Effector CD4-positive, alpha-beta T cell (primary cell): ENCODE results near the gene LCE2B. TPM values are rescaled to one million over a fixed set of nuclear protein-coding genes. Genes with fewer than 3 reads are reported as not detected.
"Not testable (repeated sequence)": the region's sequence is repeated elsewhere in the genome, so short reads cannot be mapped to it uniquely, and the experiment has no call there.

Source experiments
- DNase-seq: peaks from one replicate; pipeline ENCODE4 v3.0.0-alpha.2; 2020
- total RNA-seq: gene quantifications from one replicate; lab custom pipeline; 2026; lab: John Stamatoyannopoulos, UW

Gene LCE2B, protein sequence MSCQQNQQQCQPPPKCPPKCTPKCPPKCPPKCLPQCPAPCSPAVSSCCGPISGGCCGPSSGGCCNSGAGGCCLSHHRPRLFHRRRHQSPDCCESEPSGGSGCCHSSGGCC
- total RNA-seq = not detected

DNA sequence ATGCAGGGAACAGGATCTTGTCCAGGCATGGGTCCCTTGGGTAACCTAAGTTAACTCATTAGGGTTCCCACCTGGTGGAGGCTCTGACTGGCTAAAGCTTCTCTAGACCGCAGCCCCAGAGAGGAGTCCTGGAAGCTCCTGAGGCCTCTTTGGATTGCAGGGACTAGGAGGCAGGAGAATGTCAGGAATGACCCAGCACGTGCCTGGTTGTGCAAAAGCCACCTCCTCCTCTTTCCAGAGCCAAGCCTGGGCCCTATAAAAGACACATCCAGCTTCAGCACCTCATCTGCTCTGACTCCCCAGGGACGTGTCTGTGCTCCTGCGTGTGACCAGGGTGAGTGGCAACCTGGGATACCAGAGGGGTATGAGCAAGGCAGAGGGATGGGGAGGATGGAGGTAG, at the start of gene LCE2B:
TSS of gene LCE2B (plus strand) at position 301 of the 400 bp plus-strand sequence. CDS start 721 bp downstream, outside the sequence.
- DNase-seq = not testable (repeated sequence)

DNA sequence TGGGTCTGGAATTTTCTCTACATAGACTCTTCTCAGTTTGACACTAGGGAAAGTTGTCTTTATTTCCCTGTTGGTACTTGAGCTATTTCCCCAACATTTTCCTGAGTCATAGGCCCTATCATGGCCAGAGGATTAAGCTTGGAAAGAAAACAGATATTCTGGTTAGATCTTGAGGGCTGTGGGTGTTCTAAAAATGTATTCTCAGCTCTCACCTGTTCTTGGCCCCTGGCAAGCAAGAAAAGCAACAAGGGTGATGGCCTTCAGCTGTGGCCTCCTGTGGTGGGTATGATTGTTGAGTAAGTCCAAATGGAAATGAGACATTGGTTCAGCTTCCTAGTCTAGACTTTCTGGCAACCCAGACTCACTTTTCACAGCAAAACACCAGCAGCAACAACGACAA, 45.6 kb upstream of the LCE2B start:
- DNase-seq = no peak

DNA sequence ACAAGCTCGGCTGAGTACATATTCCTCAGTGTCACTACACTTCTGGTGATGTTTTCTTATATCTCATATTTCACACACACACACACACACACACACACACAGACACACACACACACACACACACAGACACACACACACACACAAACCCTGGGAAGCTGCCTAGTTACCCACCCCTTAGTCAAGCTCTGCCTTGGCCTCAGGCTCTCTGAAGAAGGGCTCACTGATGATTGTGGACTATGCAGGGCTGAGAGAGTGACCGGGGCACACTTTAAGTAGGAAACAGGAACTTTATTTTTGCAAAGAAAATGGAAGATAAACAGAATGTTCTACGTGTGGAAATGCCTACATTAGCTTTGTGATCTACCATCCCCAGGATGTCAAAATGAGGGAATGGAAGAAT, 42.0 kb upstream of the LCE2B start:
- no peak for DNase-seq

DNA sequence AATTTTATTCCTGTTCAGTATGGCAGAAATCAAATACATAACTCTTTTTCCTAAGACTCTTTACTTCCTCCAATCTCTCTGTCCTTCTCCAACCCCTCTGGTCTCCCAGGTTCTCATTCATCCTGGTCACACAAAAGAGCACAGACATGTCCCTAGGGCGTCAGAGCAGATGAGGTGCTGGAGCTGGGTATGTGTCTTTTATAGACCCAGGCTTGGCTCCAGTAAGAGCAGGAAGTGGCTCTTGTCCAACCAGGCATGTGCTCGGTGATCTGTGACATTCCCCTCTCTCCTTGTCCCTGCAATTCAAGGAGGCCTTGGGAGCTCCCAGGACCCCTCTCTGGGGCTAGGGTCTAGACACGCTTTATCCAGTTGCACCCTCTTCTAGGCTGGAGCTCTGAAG, 40.8 kb upstream of the LCE2B start:
- no peak for DNase-seq

DNA sequence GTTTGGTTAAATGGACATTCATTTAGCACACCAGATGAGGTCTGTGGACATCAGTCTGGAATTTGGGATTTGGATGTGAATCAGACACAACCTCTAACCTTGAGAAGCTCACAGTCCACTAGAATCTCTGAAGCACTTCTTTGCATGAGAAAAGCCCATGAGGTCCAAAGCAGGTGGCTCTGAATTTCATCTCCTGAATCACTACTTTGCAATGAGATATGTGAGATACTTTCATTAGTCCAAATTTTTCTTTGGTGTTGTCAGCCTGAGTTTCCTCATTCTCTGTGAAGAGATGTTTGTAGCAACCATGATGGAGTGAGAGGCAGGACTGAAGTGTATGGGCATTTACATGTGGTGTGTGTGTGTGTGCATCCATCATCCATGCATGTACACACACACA, 39.3 kb upstream of the LCE2B start:
- DNase-seq = no peak

DNA sequence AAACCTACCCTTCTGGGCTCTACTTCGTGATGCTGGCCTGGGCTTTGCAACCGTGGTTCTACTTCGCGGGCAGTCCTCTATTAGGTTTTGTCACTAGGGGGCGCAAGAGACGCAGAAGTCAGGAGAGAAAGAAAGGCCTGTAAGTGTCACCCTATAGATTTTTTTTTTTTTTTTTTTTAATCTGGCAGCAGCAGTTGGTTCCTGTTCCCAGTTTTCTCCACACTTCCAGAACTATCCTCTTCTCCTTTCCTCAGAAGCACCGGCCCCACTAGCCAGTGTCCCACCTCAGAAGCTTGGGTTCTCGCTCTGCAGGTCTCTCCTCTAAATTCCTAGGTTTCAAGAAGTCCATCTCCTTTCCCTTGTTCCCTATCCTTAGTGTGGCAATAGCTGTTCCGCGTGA, 31.8 kb upstream of the LCE2B start:
- DNase-seq = peak; percentile 20

DNA sequence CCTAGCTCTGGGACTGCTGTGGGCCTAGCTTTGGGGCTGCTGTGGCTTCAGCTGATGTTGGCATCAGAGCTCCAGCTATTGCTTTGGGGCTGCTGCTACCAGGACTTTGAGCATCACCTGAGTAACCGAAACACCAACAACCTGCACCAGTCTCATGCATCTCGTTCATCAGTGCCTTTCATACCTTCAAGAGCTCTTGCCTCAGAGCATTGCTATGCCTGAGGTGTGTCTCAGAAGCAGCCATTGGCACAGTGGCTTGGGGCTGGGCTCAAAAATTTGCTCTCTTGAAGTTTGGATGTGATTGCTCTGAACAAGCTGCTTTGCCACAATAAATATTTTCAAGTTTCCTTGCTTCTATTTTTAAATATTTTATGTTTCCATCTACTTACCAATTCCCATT, 29.5 kb upstream of the LCE2B start:
- no peak for DNase-seq

DNA sequence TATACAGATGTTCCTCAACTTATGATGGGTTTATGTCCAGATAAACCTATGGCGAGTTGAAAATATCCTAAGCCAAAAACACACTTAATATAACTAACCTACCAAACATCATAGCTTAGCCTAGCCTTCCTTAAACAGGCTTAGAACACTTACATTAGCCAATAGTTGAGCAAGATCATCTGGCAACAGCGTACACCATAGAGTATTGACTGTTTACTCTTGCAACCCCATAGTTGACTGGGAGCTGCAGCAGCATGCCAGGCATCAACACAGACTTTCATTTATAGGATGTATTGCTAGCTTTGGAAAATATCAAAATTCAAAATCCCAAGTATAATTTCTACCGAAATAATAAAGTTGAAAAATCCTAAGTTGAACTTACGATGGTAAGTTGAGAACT, 28.2 kb upstream of the LCE2B start:
- no peak for DNase-seq

DNA sequence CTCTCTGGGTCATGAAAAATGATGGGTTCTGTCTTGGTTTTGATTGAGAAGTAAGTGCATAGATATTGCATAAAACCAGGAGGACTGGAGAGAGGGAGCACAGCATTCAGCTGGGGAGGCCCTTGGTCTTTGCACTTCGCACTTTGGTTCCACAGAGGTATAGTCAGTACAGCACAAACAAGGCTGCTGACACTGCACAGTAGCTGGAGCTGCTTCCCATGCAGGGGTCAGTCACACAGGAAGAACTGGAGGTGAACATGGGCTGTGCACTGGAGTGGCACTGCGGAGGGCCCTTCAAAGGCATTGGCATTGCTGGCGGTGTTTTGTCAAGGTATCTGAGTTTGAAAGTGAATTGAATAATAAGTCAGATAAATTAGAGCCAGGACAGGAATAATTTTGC, 27.3 kb upstream of the LCE2B start:
- DNase-seq = no peak

DNA sequence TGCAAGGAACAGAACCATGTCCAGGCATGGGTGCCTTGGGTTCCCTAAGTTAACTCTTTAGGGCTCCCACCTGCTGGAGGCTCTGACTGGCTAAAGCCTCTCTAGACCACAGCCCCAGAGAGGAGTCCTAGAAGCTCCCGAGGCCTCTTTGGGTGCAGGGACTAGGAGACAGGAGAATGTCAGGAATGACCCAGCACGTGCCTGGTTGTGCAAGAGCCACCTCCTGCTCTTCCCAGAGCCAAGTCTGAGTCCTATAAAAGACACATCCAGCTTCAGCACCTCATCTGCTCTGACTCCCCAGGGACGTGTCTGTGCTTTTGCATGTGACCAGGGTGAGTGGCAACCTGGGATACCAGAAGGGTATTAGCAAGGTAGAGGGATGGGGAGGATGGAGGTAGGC, 22.8 kb upstream of the LCE2B start, which contains the start of gene LCE2D:
TSS of gene LCE2D (plus strand) at position 283 of the 400 bp plus-strand sequence. CDS start 726 bp downstream, outside the sequence.
- DNase-seq = no peak

DNA sequence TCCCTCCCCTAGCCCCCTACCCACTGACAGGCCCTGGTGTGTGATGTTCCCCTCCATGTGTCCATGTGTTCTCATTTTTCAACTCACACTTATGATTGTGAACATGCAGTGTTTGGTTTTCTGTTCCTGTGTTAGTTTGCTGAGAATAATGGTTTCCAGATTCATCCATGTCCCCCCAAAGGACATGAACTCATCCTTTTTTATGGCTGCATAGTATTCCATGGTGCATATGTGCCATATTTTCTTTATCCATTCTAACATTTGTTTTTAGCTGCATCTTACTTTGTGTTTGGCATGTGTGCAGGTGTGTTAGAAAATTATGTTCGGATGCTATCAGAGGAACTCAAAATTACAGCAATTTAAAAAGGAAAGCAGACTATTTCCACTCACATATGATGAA, 19.8 kb upstream of the LCE2B start:
- not testable (repeated sequence) for DNase-seq

DNA sequence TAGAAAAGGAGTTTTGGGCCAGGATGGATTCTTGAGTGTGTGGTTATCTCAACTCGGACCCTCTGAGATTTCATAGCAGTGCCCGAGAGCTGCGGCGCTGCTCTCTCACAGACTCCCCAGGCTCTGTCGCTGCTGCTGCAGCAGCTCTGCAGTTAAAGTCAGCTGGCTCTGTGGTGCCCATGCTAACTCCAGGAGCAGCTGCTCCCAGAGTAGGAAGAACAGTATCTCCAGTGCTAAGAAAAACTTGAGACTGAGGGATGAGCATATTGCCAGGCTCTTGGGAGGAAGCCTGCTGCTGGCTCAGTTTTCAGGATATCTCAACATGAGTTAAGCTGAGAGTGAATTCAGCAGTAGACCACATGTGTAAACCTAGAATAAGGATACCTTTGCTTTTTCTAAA, 18.3 kb upstream of the LCE2B start:
- DNase-seq = no peak

DNA sequence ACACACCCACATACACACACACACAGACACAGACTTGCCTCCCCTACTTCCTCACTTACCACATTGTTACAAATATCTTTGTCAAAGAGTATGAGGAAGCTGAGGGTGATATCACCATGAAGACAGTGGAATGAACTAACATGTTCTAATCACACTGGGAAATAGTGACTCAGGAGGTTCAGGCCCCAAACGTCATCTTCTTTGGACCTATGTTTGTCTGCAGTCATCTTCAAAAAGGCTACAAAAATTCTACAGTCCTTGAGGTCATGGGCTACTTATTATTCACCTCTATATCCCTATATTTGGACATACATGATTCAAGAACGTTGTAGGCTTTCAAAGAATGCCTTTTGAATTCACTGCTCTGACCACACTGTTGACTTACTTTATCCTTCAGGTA, 12.9 kb upstream of the LCE2B start:
- no peak for DNase-seq

DNA sequence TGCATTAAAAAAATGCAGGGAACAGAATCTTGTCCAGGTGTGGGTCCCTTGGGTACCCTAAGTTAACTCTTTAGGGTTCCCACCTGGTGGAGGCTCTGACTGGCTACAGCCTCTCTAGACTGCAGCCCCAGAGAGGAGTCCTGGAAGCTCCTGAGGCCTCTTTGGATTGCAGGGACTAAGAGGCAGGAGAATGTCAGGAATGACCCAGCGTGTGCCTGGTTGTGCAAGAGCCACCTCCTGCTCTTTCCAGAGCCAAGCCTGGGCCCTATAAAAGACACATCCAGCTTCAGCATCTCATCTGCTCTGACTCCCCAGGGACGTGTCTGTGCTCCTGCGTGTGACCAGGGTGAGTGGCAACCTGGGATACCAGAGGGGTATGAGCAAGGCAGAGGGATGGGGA, 10.9 kb upstream of the LCE2B start, which contains the start of gene LCE2C:
TSS of gene LCE2C (plus strand) at position 297 of the 400 bp plus-strand sequence. CDS start 737 bp downstream, outside the sequence.
- DNase-seq = not testable (repeated sequence)

DNA sequence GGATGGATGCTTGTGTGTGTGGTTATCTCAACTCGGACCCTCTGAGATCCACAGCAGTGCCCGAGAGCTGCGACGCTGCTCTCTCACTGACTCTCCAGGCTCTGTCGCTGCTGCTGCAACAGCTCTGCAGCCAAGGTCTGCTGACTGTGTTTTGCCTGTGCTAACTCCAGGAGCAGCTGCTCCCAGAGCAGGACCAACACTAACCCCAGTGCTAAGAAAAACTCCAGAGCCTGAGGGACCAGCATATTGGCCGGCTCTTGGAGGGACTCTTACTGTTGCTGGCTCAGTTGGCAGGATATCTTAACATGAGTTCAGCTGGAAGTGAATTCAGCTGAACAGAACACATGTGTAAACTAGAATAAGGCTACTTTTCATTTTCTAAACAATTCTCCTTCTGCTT, 6.5 kb upstream of the LCE2B start:
- no peak for DNase-seq

DNA sequence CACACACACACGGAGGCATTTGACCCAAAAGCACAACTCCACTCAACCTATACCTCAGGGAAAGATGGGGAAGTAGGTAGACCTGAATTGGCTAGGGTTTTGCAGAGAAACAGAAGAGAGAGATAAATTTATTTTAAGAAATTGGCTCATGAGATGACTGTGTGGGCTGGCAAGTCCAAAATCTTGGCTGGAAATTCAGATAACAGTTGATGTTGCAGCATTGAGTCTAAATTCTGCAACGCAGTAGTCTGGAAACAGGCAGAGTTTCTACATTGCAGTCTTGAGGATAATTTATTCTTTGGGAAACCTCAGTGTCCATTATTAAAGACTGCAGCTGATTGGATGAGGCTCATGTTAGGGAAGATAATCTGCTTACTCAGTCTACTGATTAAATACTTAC, 4.3 kb upstream of the LCE2B start:
- no peak for DNase-seq

DNA sequence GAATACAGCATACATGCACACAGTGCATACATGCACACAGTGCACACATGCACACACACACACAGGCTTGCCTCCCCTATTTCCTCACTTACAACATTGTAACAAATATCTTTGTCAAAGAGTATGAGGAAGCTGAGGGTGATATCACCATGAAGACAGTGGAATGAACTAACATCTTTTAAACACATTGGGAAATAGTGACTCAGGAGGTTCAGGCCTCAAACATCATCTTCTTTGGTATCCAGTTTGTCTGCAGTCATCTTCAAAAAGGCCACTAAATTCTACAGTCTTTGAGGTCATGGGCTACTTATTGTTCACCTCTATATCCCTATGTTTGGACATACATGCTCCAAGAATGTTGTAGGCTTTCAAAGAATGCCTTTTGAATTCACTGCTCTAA, 2.1 kb upstream of the LCE2B start:
- DNase-seq = no peak

DNA sequence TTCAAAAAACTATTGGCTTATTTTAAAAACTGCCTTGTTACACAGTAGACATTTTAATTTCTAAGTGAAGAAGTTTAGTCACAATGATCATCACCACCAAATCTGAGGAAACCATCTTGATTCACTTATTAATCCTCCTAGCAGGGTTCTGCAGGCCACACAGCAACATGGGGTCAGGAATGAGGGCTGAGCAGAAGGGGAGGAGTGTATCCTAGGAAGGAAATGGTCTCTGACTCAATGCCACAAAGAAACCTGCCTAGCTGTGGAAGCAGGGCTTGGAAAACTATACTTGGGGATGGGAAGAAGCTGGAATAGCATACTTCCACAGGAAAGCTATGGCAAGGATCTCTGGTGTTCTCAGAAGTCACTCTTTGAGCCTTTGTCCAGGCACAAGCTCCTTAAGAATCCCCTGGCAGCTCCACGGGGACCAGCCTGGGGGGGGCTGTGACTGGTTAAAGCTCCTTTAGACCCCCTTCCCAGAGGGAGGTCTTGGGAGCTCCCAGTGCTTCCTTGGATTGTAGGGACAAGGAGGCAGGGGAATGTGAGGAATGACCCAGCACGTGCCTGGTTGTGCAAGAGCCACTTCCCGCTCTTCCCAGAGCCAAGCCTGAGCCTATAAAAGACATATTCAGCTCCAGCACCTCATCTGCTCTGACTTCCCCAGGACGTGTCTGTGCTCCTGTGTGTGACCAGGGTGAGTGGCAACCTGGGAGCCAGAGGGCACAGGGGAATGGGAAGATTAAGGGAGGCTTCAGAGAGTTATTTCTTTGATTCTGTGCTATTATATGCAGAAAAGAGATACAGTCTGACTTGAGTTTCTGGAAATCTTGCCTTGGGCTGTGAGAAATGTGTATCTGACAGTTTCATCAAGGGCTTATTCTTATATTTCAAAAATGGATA, 12.0 kb downstream of the LCE2B start, which contains the start of gene LCE2A:
TSS of gene LCE2A (plus strand) at position 645 of the 900 bp plus-strand sequence. CDS start 557 bp downstream, outside the sequence.
- no peak for DNase-seq

DNA sequence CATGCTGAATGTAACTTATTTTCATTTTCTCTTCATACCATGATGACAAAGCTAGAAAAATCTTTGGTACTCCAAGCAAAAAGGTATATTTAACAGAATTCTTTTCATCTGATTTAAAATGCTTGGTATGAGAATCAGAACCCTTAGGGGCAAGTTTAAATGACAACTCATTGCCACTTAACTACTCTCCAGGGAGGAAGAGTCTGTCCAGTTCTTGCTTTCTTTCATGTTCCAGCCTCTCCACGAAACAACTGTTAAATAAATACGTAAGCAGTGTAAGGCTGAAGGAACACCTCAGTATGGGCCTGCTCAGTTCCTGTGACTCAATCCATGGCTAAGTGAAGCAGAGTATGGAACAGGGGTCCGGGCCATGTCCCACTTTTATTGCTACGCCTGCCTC, 13.8 kb downstream of the LCE2B start:
- no peak for DNase-seq

DNA sequence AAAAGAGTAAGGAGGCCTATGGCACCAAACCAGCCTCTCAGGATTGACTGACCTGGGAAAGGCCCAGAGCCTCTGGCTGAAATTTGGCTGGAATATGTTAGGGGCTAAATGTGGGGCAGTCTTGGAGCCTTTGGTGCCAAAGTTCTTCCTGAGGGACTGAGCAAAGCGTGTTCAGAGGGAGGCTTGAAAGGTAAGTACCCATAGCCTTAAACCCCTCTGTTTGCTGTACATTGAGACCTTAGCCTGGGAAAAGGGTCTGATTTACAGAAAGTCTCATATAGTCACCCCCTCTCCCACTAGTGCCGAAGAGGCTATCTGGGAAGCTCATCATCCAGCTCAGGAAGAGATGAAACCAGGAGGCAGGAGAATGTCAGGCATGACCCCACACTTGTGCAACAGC, 21.9 kb downstream of the LCE2B start, which contains the start of gene LCE4A:
TSS of gene LCE4A (plus strand) at position 301 of the 400 bp plus-strand sequence. CDS start 916 bp downstream, outside the sequence.
- DNase-seq = no peak

DNA sequence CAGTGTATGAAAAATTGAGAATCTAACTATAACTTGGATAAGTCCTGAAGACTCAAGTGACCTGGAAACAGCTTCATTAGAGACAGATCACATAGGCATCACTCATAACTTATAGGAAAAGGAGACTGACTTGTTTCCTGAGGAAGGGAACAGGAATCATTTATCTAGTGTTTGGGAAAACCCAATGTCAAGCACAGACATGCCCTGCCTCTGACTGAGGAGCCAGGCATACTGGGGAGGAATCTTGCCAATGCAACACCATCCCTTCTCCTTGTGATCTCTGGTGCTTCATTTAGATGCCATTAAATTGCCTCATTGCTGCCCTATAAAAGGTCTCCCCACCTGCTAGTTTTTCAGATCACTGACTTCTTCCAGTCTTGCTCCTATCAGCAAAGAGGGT, 32.3 kb downstream of the LCE2B start:
- DNase-seq = no peak

DNA sequence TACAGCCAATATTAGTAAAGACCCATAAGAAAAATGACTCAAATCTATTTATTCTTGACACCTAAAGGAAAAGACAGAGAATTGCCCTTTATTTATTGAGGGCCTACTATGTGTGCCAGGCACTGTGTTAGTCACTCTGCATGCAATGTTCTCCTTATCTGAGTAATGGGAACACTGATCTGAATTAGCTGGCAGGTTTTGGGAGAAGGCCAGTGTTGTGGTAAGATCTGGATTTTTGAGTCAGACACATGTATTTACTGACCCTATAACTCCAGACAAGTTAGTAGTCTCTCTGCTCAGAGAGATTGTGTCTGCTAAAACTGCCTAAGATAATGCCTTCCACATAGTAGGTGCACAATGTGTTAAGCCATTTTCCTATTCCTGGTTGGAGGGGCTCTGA, 39.3 kb downstream of the LCE2B start:
- no peak for DNase-seq

DNA sequence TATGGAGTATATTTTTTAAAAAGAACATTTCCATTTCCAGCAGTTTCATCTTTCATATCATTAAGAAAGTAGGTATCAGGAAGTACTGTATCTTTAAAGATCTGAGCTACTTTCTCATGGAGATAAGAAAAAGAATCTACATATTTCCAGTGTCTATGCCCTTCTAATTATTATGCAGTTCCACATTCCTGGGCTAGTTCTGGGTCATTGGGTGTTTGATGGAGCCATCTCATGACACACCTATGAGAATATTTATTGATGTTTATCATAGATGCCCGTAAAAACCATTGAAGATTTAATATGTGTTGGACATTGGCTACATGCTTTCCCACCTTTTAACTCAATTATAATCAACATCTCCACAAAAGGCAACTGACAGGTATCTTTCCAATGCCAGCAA, 43.1 kb downstream of the LCE2B start:
- DNase-seq = no peak

DNA sequence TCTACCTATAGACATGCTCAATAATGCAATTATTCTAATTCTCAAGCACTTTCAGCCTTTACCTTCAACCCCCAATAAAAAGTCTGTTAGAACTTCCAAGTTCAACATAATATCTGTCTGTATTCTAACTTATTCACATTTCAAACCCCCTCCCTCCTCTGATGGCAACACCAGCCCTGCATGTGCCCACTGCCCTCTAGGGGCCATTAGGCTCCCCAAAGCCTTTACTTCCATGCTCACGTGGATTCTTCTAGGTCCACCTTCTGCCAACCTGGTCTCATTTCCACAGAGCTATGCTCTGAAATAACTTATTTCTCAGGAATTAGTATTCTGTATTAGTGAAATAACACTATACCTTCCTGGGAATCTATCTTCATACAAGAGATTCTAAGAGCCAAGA, 49.7 kb downstream of the LCE2B start:
- DNase-seq = no peak
